Left forelimb (tissue), 1 donor: ENCODE results near the gene ALS2.
"Not testable (repeated sequence)": the region's sequence is repeated elsewhere in the genome, so short reads cannot be mapped to it uniquely, and the experiment has no call there.

Experiments used
- DNase-seq: peaks from one replicate; pipeline ENCODE4 v3.0.0-alpha.2; 2018; ENCODE audit warnings: low spot score

The ALS2 gene

DNA sequence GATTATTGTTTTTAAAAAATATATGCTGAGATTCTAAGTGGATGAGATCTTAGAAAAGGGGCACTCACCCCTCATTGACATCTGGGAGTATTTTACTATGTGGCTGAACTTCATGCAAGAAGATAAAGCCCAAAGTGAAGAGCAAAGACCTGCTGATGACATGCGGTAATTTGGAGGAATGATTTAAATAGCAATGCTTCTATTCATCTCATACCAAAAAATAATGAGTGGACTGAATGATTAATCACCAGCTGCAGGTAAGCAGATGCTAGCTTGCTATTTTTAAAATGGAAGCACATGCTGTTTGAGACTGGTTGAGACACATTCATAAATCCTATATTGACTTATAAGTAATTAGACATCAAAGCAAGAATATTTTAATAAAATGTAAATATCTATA is 12.9 kb upstream of the ALS2 start:
- no peak for DNase-seq

DNA sequence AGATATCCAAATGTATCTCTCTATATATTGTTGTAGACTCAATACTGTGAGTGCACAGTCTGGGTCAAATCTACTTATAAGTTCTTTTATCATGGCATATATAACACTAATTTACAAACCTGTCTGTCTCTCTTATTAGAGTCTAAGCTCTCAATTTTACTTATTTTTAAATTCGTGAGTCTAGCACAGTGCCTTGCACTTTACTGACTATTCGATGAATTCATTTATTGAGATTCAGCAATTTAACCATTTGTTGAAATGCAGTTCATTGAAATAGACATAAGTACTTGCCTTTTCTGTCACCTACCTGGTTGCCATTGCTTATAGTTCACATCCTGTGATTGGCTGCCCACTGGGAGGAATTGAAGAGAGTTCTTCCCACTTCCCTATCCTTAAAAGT is 10.3 kb upstream of the ALS2 start:
- DNase-seq, result no peak

DNA sequence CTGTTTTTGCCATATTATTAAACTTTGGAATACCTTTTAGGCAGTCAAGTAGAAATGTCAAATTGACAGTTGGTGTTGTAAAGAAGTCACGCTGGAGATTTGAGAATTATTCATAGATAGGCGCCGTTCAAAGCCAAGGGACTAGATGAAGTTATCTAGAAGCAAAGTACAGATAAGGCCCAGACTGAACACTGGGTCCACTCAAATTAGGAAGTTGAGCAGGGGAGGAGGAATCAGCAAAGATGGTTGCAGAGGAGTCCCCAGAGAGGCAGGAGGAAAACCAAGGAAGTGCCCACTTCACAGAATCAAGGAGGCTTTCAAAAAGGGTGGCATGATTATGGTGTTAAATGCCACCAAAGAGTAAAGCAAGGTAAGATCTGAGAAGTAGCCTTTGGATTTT is 9.6 kb upstream of the ALS2 start:
- no peak for DNase-seq

DNA sequence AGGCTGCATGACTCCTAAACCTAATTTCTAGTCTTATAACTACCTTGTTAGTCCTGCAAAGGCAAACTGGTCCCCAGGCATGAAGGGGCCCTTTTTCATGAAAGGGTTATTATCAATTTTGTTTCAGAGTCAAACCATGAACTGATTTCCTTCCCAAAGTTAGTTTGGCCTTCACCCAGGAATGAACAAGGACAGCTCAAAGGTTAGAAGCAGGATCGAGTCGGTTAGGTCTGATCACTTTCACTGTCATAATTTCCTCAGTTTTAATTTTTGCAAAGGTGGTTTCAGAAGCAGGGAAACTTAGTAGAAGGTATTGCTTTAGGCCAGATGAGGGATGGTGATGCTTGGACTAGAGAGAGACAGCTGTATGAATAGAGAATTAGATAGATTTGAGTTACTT is 8.7 kb upstream of the ALS2 start:
- no peak for DNase-seq

DNA sequence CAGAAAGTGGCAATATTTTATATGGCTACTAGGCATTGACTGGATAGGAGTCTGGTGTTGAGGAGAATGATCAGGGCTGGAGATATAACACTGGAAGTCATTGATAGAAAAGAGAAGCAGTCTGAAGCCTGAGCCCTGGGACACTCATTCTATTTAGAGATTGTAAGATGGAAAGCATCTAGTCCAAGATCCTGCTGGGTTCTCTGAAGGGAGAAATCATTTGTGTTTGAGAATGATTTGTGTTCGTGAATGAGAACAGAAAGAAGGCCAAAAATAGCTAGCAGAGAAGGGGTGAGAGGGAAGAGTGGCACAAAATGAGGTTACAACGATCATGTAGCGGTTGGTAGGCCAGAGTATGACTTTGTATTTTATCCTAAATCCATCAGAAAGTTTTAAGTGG is 7.6 kb upstream of the ALS2 start:
- DNase-seq, result no peak

DNA sequence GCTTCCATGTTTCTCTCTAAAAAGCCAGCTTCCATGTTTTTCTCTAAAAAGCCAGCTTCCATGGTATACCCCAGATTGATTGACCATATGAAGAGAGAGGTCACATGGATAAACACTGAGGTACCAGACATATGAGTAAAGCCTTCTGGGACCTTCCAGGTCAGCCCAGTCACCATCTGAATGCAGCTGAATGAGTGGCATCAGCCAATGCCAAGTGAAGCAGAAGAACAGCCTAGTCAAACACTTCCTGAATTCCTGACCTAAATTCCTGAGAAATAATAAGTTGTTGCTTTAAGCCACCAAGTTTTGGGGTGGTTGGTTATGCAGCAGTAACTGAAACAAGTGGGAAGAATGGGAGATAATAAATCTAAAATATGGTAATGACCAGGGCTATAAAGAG is 5.7 kb upstream of the ALS2 start:
- no peak for DNase-seq

DNA sequence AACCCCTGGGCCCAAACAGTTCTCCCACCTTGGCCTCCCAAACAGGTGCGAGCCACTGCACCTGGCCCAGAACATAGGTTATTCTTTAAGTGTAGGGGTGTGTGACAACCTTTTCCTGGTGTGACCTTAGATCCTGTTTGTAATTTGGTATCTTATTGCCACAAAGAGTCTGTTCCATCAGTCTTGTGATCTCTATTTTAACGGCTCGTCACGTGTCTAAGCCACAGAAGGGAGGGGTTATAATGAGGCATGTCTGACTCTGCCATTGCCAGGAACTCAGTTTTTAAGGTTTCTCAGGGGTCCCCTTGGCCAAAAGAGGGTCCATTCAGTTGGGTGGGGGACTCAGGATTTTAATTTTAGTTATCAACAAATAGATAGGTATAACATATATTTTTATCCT is 4.4 kb upstream of the ALS2 start:
- no peak for DNase-seq

DNA sequence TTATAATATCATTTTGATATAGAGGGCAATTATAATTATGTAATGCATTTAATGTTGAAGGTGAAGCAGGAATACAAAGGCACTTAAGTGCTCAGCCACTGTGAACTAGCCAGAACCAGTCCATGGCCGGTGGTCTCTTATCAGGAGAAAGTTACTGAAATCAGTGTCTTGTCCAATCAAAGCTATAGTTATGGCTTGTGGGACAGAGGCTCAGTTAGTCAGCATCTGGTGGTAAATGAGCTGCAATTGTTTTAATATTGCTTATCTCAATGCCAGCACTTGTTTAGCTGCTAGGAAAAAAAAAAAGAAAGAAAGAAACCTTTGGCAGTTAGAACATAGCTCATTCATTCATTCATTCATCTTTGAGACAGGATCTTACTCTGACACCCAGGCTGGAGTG is 3.8 kb upstream of the ALS2 start:
- DNase-seq, result no peak

DNA sequence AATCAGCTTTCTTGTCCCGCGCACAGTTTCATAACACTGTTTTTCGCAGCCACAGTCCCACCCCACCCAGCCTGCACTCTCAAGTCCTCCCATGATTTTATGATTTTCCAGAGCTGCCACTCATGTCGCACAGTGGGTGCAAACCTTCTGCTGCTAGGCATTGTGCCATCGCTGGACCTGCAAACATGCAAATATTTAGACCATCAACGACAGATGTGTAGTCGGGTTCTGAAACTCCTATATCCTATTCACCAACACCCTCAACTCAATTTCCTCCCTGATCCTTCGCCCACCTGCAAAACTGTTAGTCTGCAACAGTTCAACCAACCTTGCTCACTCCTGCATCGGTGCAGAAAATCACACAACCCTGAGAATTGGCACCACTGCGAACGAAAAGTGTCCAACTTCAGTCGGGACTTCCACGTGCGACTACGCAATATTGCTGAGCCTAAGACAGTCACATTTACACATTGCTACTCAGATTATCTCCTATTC is 871 bp upstream of the ALS2 start:
- DNase-seq, result peak; percentile 67

GRCh38 chr2:201779901-201780673 is 646 bp downstream of the ALS2 start:
- no peak for DNase-seq

DNA sequence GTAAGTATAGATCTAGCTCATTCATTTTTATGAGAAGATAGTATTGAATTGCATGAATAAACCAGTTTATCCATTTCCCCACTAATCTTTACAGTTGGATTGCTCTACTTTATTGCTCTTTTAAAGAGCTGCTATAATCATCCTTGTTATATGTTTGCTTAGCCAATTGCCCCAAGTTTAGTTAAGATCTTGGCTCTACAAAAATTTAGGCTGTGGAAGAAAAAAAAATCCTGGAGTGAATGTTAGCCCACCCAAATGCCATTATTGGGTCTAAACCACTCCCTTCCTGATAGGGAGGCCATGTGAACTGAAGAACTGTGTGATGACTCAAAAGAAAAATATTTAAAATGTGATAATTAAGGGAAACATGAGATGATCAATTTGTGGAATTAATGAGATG is 2.9 kb downstream of the ALS2 start:
- no peak for DNase-seq

DNA sequence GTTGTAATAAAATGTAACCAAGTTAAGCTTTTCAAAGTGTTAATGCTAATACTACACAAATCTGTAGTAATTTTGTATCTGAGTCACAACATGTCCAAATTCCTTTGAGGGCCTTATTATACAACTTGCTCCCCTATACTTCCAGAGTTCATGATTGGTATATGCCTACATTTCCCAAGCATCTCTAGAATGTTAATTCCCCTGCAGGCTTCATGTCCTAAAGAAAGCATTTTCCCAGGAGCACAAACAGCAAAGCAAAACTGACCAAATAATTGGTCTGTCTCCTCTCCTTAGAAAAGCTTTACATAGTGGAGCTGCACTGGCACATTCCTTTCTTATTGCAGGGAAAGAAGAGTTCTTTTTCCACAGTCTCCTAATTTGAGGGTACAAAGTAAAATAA is 3.7 kb downstream of the ALS2 start:
- no peak for DNase-seq

DNA sequence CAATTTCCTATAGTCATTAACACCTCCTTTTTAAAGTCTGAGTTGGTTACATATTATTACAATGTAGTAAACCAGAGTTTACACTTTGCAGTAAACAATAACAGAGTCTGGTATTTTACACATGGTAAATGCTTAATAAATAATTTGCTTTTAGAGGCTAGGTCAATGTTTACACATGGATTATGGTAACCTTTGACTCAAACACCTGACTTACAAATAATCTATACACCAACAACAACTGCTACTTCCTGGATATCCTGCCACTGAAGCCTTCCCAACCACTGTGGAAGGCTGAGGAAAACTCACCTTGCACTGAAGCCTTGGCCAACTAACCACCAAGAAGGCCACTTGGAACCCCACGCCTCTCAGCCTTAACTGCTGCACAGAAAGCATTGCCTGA is 5.4 kb downstream of the ALS2 start:
- DNase-seq, result no peak

- DNase-seq, result no peak
These were observed 6.2 kb downstream of the ALS2 start for GRCh38 chr2:201774546-201774945.

DNA sequence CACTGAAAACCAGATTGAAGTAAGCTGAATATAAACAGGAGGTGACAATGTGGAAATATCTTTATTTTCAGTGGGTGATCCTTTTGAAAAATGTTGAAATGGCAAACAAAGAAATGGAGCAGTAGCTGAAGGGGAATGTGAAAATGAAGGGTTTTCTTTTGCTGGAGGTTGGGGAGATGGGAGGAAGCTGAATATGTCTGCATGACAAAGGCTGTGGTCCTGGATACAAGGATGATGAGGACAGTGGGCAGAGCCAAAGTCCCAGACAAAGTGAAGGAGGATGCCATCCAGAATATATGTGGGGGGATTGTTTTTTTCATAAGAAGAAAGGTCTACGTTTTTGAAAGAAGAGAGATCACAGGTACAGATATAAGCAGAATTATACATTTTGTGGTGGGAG is 6.7 kb downstream of the ALS2 start:
- no peak for DNase-seq

GRCh38 chr2:201769666-201770373 is 10.9 kb downstream of the ALS2 start:
- no peak for DNase-seq

GRCh38 chr2:201768918-201769317 is 11.8 kb downstream of the ALS2 start:
- no peak for DNase-seq

- DNase-seq, result no peak
These were observed 14.9 kb downstream of the ALS2 start for GRCh38 chr2:201765799-201766198.

DNA sequence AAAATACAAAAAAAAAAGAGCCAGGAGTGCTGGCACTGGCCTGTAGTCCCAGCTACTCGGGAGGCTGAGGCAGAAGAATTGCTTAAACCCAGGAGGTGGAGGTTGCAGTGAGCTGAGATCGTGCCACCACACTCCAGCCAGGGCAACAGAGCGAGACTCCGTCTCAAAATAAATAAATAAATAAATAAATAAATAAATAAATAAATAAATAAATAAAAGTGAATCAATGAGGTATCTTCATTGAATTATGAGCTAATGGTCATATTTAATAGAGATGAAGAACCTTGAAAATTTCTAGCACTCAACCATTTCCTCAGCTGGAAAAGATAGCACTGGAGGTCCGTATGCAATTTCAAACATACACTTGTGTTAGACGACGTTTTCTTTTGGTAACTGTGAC is 16.3 kb downstream of the ALS2 start:
- not testable (repeated sequence) for DNase-seq

GRCh38 chr2:201761101-201761500 is 19.6 kb downstream of the ALS2 start:
- DNase-seq, result no peak

DNA sequence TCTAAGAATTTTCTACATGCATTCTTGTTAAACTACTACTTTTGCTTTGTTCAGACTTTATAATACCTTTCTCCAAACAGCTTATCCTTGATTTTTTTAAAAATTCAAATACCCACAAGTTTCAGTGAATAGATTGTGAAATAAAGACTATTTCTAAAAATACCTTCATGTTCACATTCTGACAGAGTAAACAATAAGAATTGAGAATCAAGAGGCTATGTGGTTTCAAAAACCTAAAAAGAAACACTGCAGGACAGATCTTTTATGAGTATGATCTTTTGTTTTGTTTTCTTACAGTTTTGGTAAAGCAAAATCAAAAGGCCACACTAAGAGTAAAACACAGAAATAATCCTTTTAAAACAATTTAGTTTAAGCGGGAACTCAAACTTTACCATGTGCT is 21.2 kb downstream of the ALS2 start:
- DNase-seq, result no peak

DNA sequence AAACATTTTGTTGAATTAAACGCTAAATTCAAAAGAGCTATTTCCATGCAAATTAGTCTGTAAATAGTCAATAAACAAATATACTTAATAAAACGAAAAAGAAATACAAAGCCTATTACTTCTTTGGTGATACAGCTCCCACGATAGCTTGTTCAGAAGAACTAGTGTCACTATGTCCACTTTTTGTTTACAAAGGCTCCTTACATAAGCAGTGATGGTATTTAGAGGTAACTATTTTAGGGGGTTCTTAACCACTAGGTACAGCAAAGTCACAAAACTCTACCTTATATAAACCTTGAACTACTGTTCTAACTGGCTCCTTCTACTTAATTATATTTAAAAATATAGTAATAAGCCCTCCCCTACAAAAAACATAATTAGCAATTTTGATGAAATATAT is 21.9 kb downstream of the ALS2 start:
- no peak for DNase-seq

DNA sequence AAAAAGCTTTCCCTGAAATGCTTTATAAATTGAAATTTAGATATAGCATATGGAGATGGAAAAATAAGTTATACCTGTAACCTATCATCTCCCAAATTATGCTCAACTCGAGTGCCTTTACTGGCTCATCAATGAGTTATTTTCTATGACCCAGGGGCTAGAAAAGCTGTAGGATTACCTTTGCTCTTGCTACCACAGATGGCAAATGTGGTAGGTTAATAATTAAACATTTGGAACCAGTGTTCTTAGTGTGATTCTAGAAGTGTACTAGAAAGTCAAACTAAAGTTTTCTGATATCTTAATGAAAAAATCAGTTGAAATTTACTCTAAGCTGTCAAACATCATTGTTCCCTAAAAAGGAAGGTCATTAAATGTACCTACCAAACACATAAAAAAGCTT is 22.5 kb downstream of the ALS2 start:
- DNase-seq, result no peak
